ENCODE measurements around the gene HPS6. TPM values are rescaled to one million over a fixed set of nuclear protein-coding genes. Genes with fewer than 3 reads are reported as not detected.
A peak's percentile ranks its signal among the peaks of the same experiment; 100 is the strongest.

Gene HPS6
- 15.6 and 17.2 TPM in 2 replicates for total RNA-seq
- long read RNA-seq = 0 reads

- no peaks in the 10 kb centered on the region for H3K36me3 Mint-ChIP-seq (ENCODE audit: insufficient read depth)
- H3K27ac Mint-ChIP-seq = peak within 1 kb of the TSS; percentile 91
- no peaks in the 10 kb centered on the region for H3K9me3 Mint-ChIP-seq (ENCODE audit: low read depth)
- peak within 1 kb of the TSS; percentile 83 for H3K4me3 Mint-ChIP-seq (ENCODE audit: low read depth)
- peak; percentile 17 for TF ChIP-seq CTCF (IDR thresholded peaks at IDR 0.05; ENCODE audit: unreplicated experiment)
- peak; percentile 71 for DNase-seq (ENCODE audit: low spot score, unreplicated experiment)
- peaks cover 16% of the 10 kb centered on the region for H3K27me3 Mint-ChIP-seq
- H3K4me1 Mint-ChIP-seq (ENCODE audit: low read depth) = peaks cover 6% of the 10 kb centered on the region
Measured at GRCh38 chr10:102064868-102065560, at the start of gene HPS6. HPS6 (plus strand) TSS chr10:102065349; CDS start chr10:102065475, 126 bp downstream.

DNA sequence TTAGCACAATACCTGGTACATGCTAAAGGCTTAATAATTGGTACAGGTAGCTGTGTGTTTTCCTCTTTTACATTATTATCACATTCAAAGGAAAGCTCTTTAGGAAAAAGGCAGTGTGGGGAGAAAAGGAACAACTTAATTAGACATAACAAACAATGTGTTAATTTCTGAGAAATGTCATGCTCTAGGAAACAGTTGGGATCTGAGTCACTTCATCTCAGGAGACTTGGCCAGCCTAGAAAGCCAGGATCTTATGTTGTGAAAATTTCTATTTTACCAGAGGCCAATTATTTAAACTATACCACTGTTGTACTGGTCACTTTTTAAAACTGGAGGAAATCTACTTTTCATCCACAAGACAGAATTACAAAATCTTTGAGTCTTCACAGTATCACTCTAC, 48.7 kb upstream of the HPS6 start:
- Mint-ChIP-seq H3K4me3 (ENCODE audit: low read depth) (no peak overlapping the region), H3K36me3 (ENCODE audit: insufficient read depth) (peaks cover 11% of the 10 kb centered on the region), H3K4me1 (ENCODE audit: low read depth) (no peaks in the 10 kb centered on the region), H3K27ac (no peak overlapping the region), H3K9me3 (ENCODE audit: low read depth) (no peaks in the 10 kb centered on the region), H3K27me3 (no peaks in the 10 kb centered on the region)
- DNase-seq (ENCODE audit: low spot score, unreplicated experiment) = no peak
- TF ChIP-seq CTCF (IDR thresholded peaks at IDR 0.05; ENCODE audit: unreplicated experiment) = no peak

- Mint-ChIP-seq H3K4me3 (ENCODE audit: low read depth) (no peak overlapping the region), H3K27me3 (no peaks in the 10 kb centered on the region)
Measured at GRCh38 chr10:102017295-102017694, 47.9 kb upstream of the HPS6 start.

DNA sequence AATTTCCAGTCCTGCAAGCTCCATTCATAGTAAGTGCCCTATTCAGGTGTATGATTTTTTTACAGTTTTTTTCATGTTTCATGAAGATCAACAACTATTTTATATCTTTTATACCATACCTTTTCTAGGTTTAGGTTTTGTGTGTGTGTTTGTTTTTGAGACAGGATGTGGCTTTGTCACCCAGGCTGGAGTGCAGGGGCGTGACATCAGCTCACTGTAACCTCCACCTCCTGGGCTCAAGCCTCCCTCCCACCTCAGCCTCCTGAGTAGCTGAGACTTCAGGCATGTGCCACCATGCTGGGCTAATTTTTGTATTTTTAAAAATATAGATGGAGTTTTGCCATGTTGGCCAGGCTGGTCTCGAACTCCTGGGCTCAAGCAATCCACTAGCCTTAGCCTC, 44.2 kb upstream of the HPS6 start:
- peaks cover 18% of the 10 kb centered on the region for H3K36me3 Mint-ChIP-seq (ENCODE audit: insufficient read depth)
- TF ChIP-seq CTCF (IDR thresholded peaks at IDR 0.05; ENCODE audit: unreplicated experiment) = no peak
- H3K9me3 Mint-ChIP-seq (ENCODE audit: low read depth) = no peaks in the 10 kb centered on the region
- H3K4me1 Mint-ChIP-seq (ENCODE audit: low read depth) = no peaks in the 10 kb centered on the region
- no peaks in the 10 kb centered on the region for H3K27me3 Mint-ChIP-seq
- no peak overlapping the region for H3K4me3 Mint-ChIP-seq (ENCODE audit: low read depth)
- no peak for DNase-seq (ENCODE audit: low spot score, unreplicated experiment)
- no peak overlapping the region for H3K27ac Mint-ChIP-seq

More at GRCh38 chr10:102017295-102017694, 47.9 kb upstream of the HPS6 start:
- Mint-ChIP-seq H3K36me3 (ENCODE audit: insufficient read depth) (peaks cover 14% of the 10 kb centered on the region), H3K4me1 (ENCODE audit: low read depth) (no peaks in the 10 kb centered on the region), H3K9me3 (ENCODE audit: low read depth) (no peaks in the 10 kb centered on the region), H3K27ac (no peak overlapping the region)
- no peak for TF ChIP-seq CTCF (IDR thresholded peaks at IDR 0.05; ENCODE audit: unreplicated experiment)
- no peak for DNase-seq (ENCODE audit: low spot score, unreplicated experiment)

- DNase-seq (ENCODE audit: low spot score, unreplicated experiment) = no peak
- no peak overlapping the region for H3K27ac Mint-ChIP-seq
- no peaks in the 10 kb centered on the region for H3K4me1 Mint-ChIP-seq (ENCODE audit: low read depth)
- TF ChIP-seq CTCF (IDR thresholded peaks at IDR 0.05; ENCODE audit: unreplicated experiment) = no peak
- peaks cover 24% of the 10 kb centered on the region for H3K36me3 Mint-ChIP-seq (ENCODE audit: insufficient read depth)
- no peaks in the 10 kb centered on the region for H3K9me3 Mint-ChIP-seq (ENCODE audit: low read depth)
- no peak overlapping the region for H3K4me3 Mint-ChIP-seq (ENCODE audit: low read depth)
- H3K27me3 Mint-ChIP-seq = no peaks in the 10 kb centered on the region
Measured at GRCh38 chr10:102024799-102025198, 40.4 kb upstream of the HPS6 start.
